NCI-H2171 (cell line): ENCODE measurements around the gene SLC18B1.
"Not testable (repeated sequence)": the region's sequence is repeated elsewhere in the genome, so short reads cannot be mapped to it uniquely, and the experiment has no call there.

ENCODE experiments used
- DNase-seq: peaks from one replicate; lab custom pipeline; 2025; lab: John Stamatoyannopoulos, UW

The SLC18B1 gene

DNA sequence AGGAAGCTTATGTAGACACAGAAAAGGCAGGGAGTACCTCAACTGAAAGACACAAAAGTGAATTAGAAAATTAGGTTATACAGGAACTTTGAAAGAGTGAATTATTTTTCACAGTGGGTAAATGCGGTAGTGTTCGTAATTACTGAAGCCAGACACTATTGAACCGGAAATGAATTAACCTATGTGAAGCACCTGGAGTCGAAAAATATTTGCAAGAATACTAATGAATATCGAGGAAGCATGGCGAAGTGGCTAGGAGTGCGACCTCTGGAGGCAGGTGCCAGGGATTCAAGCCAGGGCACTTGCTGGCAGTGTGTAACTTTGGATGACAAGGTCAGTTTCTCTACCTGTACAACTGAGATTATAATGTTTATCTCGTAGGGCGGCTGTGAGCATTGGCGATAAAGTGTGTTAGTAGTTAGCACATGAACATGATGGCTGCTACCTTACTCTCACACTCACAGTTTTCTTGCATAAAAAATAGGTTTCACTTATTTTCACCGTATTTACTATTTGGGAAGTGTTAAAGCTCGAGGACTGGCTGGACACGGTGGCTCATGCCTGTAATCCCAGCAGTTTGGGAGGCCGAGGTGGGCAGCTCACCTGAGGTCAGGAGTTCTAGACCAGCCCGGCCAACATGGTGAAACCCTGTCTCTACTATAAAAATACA is 567 bp upstream of the SLC18B1 start:
- DNase-seq, result peak; percentile 40

DNA sequence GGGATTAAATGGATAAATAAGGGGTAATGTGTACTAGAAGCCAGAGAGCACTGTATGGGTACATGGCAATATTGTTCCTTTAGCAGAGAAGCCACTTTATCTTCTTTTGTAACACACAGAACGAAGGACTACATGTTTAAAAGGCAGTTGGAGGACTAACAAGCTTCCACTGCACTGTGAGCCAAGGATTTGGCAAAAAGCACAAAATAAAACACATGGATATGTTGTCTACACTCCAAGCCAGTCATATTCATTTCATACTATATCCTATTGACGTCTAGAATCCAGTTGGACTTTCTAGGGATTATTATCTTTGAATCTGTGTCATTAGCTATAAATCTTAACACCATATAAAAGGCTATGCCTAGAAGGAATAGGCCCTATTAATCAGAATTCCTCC is 3.0 kb downstream of the SLC18B1 start:
- DNase-seq, result no peak

DNA sequence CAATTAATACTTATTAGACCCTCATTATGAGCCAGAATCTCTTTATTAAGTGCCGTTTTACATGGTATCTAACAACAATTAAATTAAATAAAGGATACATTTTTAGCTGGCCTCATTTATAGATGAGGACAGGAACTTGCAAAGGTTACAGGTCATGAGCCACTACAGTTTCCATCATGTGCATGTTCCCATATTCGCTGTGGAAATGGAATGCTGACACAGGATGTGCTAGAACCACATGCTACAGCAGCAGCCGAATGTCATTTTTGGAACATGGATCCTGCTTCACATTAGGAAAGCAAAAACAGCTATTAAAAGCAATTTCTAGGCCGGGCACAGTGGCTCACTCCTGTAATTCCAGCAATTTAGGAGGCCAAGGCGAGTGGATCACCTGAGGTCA is 5.9 kb downstream of the SLC18B1 start:
- DNase-seq, result no peak

DNA sequence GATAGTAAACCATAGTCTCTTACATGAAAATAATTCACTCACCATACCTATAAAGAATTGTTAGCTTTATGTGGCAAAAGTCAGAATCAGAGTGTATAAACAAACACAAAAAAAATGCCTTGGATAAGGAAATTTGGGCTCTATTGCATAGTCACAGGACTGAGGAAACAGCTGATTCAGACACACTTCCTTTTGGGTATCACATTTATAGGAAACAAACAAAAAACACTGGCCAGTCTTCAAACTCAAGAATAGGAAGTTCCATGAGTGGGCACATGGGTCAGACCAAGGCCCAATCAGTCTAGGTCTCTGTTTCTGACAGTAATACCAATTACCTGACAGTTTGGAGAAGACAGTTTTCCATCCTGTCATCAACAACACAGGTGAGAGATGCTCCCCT is 8.0 kb downstream of the SLC18B1 start:
- no peak for DNase-seq

DNA sequence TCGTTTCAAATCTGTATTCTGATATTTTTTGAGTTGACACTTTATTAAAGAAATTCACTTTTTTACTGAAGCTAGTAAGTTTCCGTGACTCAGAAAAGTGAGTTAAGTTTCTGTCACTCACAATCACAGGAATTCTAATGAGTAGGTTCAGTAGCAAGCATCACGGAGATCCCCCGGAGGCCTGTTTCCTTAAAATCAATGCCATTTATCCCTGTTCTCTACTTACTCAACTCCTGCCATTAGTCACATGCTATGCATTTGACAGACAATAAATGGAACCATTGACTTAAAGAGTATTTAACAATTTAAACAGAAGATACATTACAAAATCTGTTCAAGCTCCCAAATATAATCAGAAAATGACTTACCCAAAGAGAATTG is 9.1 kb downstream of the SLC18B1 start:
- no peak for DNase-seq

DNA sequence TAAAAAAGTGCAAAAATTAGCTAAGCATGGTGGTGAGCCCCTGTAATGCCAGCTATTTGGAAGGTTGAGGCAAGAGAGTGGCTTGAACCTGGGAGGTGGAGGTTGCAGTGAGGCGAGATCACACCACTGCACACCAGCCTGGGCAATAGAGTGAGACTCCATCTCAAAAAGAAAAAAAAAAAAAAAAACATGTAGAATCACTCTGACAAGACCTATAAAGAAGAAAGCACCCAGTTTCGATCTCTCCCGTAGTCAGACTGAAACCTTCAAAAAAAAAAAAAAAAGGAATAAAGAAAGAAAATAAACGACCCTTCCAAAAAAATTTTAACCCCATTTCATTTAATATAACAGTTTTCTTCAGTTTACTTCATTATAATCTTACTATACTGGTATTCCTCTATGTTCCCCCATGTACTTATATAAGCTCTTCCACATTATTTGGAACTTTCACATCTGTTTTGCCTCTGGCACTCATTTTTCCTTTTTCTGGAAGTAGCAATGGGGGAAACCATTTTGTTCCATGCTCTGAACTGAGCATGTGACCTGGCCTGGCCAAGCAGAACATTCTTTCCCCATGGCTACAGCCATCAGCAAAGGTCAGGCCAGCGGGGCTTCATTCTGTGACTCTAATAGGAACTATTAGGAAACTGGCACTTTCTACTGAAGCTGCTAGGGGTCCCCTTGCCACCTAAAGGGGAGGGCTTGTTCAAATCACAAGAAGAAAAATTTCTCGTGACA is 9.6 kb downstream of the SLC18B1 start:
- DNase-seq, result no peak

DNA sequence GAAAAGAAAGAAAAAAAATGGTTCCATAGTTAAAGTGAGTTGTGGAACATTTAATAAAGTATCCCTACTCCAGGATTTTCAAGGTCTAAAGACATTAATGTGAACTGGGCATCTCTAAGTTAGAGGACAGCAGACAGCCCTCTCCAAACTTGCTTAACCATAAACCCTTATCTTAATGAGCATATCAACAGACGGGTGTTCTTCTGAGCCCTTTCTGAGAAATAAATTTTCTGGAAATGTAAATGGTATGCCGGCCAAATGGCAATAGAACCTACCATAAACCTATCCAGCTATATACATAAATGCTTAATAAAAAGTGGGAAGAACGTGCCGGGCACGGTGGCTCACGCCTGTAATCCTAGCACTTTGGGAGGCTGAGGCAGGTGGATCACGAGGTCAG is 12.5 kb downstream of the SLC18B1 start:
- DNase-seq, result no peak

DNA sequence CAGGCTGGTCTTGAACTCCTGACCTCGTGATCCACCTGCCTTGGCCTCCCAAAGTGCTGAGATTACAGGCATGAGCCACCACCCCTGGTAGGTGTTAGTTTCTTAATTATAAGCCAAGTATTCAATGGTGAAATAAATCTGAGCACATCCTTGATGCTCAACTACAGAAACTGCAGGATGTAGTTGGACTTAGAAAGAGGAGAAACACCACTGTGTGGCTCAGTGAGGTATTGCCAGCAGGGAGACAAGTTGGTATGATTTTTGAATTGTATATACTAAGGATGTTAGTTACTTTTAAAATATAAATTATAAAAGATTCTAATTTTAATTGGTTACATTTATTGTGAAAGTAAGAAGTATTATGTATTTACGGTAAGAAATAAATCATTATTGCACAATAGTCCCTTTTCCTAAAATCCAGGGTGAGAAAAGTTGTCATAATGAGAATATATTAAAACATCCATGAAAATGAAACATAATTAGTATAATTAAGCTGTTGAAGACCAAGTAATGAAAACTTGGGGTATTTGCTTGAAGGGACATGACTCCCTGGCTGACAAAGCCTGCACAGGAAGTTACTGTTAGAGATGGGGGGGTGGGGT is 17.6 kb downstream of the SLC18B1 start:
- DNase-seq, result no peak

DNA sequence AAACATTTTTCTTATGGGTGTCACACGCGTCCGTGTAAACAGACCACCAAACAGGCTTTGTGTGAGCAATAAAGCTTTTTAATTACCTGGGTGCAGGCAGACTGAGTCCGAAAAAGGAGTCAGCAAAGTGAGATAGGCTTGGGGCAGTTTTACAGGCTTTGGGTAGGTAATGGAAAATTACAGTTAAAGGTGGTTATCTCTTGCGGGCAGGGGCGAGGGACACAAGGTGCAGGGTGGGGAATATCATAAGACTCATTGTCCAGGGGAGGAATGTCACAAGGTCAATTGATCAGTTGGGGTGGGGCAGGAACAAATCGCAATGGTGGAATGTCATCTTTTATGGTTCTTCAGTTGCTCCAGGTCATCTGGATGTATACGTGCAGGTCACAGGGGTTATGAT is 20.6 kb downstream of the SLC18B1 start:
- not testable (repeated sequence) for DNase-seq

DNA sequence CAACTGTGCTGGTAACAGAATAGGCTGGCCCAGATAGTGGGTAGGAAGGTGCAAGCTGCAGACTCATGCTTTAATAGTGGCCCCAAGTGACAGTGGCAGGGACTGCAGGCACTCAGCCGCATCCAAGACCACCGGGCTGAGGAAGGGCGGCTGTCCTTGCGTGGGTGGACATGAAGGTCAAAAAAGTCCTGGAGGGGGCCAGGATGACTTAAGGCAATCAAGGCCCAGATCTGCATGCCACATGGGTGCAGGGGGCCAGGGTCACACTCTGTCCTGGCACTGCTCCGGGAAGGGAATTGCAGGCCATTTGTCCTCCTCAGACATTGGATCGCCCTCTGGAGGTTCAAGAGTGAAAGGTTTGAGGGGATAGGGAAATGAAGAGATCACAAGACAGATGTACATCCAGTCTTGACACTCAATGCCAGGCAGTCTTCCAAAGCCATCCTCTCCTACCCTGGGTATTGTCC is 30.4 kb downstream of the SLC18B1 start:
- no peak for DNase-seq

DNA sequence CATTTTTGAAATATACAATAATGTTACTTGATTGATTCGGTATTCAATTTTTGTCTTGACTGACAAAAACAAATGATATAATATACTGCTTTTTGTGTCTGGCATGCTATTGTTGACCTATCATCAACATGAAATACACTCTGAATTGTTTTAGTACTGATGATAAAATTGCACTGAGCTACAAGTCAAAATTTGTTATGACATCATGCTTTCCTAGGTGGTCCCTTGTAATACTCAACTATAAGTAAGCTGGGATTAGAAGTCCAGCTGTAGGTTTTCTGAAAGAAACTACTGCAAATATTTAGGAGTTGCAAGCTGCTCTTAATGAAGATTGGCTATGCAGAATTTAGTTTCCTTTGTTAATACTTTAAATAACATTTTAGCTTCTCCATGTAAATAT is 32.9 kb downstream of the SLC18B1 start:
- DNase-seq, result no peak

DNA sequence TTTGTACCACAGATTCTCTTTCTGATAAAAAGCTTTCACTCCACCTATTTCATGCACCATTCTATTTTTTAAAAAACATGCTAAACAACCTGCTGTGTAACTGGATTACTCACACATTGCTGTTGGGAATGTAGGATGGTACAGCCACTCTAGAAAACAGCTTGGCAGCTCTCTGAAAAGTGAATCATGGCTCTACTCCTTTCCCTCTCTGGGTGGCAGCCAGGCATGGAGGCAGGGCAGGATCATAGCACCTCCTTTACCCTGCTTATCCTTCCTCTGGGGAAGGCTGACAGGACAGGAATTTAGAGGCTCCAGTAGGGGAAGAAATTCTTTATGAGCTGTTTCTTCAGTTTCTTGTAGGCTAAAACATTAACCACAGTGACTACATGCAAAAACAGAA is 34.1 kb downstream of the SLC18B1 start:
- no peak for DNase-seq

DNA sequence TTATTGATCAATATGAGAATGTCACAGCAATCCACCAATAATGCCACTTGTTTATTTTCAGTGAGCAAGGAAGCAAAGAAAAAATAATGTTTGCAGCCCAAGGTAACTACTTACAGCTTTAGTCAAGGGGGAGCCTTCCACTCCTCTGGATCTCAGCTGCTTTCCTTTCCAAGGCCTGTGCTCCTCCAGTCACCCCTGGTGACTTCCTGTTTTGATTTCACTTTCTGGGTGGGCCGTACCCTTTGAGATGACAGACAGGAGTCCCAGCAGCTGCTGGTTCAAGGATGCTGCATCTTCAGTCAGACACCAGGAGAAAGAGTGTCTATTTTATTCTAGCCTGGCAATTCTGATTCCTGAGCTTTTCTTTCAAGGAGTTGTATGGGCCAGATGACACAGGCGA is 35.2 kb downstream of the SLC18B1 start:
- no peak for DNase-seq

DNA sequence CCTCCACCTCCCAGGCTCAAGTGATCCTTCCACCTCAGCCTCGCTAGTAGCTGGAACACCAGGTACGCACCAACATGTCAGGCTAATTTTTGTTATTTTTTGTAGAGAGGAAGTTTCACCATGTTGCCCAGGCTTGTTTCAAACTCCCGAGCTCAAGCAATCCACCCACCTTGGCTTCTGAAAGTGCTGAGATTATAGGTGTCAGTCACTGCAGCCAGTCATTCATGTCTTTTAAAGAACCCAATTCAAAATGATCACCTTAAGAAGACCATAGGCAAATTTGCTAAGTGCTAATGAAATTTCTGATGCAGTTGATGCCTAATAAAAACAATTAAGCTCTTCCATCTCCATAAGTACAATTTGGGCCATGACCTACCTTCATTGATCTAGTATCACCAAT is 38.2 kb downstream of the SLC18B1 start:
- no peak for DNase-seq

DNA sequence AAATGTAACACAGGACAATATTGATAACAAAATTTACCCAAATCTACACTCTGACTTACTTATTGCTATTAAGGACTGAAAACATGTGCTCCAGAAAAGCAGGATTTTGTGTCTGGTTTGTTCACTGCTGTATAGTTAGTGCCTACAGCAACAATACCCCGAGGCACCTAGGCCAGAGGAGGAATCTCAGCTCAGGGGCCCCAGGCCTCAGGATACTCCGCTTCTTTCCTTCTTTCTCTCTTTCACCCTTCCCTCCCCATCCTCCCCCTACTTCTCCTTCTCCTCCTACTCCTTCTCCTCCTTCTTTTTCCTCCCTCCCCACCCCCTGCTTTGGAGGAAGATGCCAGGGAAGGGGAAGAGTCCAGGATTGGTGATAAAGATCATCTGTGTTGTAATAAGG is 39.7 kb downstream of the SLC18B1 start:
- no peak for DNase-seq

DNA sequence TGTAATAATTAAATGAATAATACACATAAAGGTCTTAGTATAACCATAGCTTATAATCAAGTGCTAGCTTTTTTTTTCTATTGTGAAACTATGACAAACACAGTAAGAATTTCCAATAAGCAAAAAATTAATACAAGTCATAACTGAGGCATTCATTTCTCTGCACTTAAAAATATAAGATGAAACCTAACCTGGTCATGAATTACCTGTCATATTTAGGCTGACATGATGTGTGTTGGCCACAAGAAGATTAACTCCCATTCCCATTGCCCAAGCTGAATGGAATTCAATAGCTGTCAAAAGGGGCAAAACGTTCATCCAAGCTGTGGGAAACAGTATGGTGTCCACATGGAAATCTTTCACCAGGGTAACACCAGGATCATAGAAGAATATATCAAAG is 46.2 kb downstream of the SLC18B1 start:
- DNase-seq, result no peak

DNA sequence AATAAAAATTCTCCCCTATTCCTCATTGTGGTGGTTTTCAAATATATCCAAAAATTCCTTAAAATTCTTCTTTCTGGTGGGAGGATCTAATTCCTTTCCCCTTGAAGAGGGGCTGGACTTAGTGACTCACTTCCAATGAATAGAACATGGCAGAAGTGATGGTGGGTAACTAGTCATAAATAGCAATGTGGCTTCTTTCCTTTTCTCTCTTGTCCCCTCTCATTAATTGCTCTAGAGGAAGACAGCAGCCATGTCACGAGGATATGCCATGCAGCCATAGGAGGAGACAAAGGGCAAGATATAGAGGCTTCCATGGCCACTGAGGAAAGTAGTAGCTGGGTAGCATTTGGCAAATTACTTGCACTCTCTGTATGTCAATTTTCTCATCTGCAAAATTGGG is 46.6 kb downstream of the SLC18B1 start:
- DNase-seq, result no peak

DNA sequence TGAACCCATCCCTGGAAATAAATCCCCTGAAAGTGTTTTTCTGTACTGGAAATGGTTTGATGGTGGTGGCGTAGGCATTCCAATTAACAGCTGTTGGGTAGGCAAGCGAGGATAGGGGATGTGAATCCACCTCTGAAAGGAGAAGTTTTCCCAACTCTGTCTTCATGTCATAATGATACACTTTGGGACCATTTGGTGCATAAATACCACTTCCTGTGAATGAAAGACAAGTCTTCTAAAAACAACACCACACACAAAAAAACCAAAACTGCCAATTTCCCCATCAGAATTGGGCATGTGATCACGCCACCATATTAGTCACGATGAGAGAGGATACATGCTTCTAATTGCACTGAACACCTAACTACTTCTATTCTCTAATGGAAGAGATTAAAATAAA is 47.1 kb downstream of the SLC18B1 start:
- DNase-seq, result no peak

DNA sequence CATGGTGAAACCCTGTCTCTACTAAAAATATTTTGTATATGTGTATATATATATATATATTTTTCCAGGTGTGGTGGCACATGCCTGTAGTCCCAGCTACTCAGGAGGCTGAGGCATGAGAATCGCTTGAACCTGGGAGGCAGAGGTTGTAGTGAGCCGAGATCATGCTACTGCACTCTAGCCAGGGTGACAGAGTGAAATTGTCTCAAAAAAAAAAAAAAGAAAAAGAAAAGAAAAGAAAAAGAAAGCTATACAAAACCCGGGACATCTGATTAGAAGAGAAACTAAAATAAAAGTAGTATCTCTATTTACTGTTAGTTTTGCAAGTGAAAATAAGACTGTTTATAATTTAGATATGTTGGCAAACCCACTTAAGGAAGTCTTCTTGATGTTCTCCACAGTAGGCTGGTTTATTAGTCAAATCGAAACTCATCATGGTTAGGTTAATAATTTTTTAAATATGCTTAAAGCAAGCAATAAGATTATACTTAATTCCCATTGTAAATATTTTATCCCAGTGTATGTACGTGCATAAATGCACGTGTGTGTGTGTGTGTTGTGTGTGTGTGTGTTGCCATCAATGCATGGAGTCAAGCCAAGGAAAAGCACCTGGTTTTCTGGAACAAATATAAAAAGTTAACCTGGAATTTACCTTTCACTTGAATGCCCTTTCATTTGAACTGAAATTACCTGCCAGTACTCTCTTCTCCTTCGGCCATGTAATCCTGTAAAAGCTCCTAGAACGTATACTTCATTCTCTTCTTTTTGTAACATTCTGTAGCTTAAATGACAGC is 47.8 kb downstream of the SLC18B1 start:
- no peak for DNase-seq

DNA sequence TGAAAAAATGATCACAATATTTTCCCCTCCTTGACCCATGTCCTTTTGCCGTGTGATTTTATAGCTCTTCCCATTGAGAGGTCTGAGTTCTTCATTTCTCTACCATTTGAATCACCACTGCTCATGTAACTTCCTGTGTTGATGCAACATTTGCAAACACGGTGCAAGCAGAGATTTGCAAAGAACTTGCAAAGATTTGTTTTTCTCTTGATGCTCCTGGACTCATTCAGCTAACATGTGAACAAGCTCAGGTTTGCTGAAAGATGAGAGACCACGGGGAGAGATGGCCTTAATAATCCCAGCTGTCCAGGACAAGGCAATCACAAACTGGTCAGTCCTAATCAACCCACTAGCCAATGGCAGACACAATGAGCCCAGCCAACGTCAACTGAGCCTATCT is 49.3 kb downstream of the SLC18B1 start:
- DNase-seq, result no peak

DNA sequence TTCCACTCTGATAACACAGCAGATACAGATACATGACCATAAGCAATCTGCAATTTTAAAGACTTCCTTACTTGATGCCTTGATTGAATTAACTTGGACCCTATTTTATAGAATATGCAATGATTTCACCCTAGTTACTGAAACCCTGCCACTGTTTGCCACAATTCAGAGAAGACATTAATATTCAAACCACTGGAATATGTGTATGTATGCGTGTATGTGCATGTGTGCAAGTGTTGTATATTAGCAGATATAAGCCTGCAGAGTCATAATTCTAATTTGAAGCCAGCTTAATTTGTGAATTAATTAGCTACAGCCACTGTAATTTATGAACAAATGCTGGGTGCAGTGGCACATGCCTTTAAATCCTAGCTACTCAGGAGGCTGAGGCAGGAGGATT is 50.0 kb downstream of the SLC18B1 start:
- no peak for DNase-seq

DNA sequence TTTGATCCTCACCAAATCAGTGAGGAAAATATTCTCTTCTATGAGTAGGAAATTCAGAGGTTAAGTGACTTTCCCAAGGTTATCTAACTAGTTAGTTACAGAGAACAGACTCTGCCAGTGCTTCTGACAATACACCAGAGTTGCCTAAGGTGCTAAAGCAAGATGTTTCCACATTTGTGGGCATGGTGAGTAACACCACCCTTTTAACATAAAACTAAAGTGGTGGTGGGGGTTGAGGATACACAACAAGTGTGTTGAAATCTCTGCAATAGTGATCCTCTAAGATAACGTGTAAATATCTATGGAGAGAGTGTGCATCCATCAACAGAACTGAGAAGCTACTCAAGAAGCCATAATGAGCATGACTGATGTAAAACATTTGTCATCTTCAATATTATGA is 52.4 kb downstream of the SLC18B1 start:
- no peak for DNase-seq

DNA sequence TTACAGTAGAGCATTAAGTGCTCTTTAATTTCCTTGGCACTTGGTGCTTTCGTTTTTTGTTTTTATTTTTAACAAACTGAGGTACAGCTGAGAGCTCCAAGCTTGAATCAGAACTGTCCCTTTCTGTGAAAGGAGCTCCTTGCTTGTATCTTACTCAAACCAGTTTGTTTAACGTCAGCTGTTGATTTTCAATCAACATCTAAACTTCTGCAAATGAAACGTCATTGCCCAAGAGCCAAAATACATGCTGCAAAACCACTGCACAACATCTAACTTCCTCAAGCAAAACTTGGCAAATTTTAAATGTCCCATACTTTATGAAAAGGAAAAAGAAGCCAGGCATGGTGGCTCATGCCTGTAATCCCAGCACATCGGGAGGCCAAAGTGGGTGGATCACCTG is 55.9 kb downstream of the SLC18B1 start:
- DNase-seq, result no peak
